ENCODE results near the gene PRKCE. TPM values are rescaled to one million over a fixed set of nuclear protein-coding genes. Genes with fewer than 3 reads are reported as not detected.

PRKCE gene
- total RNA-seq, 1 experiment from 2014 or later: 14.8 TPM

DNA sequence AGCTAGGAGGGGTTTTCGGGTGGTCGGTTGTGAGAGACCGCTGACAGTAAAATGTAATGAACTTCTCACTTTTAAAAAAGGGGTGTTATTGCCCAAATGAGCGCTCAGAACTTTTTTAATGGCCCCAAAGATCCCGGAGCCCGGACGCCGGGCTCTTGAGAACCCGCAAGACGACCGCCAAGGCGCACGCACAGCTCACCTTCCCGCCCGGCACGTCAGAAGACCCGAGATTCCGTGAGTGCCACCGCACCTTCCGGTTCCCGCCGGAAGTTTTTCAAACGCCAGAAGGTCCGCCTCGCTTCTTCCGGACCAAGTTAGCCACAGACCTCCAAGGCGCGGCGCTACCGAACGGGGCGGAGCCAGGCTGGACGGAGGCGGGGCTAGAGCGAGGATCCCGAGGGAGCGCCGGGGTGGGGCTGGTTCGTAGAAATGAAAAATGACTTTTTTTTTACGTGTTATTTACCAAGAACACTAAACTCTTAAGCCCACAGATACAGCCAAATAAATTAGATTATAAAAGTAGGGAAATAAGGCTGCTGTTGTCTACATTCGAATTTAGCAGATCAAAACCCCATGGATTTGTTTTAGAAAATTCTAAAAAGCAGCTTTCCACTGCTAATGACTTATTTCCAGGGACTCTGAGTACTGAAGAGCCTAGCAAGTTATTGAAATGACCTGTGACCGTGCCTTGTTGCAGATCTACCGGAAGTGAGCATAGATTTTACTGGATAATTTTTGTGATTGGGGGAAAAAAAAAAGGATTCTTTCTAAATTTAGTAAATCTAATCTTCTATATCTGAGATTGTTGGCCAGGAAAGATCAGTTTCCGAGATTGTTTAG lies 40.2 kb upstream of the PRKCE start, which contains the start of gene SRBD1 (continued):
- TF ChIP-seq, protein P1, sequence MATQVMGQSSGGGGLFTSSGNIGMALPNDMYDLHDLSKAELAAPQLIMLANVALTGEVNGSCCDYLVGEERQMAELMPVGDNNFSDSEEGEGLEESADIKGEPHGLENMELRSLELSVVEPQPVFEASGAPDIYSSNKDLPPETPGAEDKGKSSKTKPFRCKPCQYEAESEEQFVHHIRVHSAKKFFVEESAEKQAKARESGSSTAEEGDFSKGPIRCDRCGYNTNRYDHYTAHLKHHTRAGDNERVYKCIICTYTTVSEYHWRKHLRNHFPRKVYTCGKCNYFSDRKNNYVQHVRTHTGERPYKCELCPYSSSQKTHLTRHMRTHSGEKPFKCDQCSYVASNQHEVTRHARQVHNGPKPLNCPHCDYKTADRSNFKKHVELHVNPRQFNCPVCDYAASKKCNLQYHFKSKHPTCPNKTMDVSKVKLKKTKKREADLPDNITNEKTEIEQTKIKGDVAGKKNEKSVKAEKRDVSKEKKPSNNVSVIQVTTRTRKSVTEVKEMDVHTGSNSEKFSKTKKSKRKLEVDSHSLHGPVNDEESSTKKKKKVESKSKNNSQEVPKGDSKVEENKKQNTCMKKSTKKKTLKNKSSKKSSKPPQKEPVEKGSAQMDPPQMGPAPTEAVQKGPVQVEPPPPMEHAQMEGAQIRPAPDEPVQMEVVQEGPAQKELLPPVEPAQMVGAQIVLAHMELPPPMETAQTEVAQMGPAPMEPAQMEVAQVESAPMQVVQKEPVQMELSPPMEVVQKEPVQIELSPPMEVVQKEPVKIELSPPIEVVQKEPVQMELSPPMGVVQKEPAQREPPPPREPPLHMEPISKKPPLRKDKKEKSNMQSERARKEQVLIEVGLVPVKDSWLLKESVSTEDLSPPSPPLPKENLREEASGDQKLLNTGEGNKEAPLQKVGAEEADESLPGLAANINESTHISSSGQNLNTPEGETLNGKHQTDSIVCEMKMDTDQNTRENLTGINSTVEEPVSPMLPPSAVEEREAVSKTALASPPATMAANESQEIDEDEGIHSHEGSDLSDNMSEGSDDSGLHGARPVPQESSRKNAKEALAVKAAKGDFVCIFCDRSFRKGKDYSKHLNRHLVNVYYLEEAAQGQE (IDR thresholded peaks at IDR 0.05; ENCODE audit: low read depth): no peak
- TF ChIP-seq POLR2A (IDR thresholded peaks at IDR 0.05; ENCODE audit: borderline replicate concordance, extremely low read depth, insufficient read depth, insufficient read length) (peak; percentile 46), ZFX (IDR thresholded peaks at IDR 0.05) (no peak), EZH2 (IDR thresholded peaks at IDR 0.05) (no peak), JUND (IDR thresholded peaks at IDR 0.05) (no peak), EZH2phosphoT487 (IDR thresholded peaks at IDR 0.05; ENCODE audit: borderline replicate concordance) (no peak), SRF (IDR thresholded peaks at IDR 0.05; ENCODE audit: low read depth) (peak; percentile 31; the same call in 1 of the 2 replicates)

DNA sequence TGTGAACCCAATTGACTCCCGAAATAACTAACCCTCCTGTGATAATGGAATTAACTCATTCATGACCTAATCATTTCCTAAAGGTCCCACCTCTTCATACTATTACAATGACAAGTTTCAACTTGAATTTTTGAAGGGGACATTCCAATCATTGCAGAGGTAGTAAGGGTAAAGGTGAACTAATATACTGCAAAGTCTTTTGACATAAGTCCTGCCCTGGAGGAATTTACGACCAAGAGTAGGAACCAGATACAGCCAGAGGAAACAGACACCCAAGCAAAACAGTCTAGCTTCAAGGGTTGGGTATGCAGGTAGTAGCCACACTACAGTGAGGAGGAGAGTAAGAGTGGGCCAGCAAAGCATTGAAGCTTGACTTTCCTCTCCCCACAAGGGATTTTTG lies 39.2 kb upstream of the PRKCE start:
- ChIA-PET CTCF (no interaction called here), RAD21 (ENCODE audit: low non-redundant PET in 1 of 2, low total read pairs in 2 of 2, uncharacterized antibody in 2 of 2, unreplicated experiment in 2 of 2) (no interaction called here), POLR2A (no interaction called here)
- BruUV-seq (replicated peaks): no TSS peak
- Histone ChIP-seq H3K9ac (ENCODE audit: low read length) (no peak overlapping the region), H3K36me3 (ENCODE audit: control insufficient read depth in 1 of 2, insufficient read depth in 2 of 2, low read length in 2 of 2) (no peaks in the 10 kb centered on the region), H2AFZ (ENCODE audit: low read depth, low read length, poor library complexity, severe bottlenecking) (peak overlapping the region; percentile 28), H3K27me3 (ENCODE audit: insufficient read depth, low read length) (no peaks in the 10 kb centered on the region), H3K4me3 (replicated peaks in 1 of 2; ENCODE audit: low read depth in 1 of 2, low read length in 2 of 2) (no peak overlapping the region), H3K79me2 (ENCODE audit: insufficient read depth, low read length) (peaks cover 33% of the 10 kb centered on the region), H3K4me1 (ENCODE audit: control insufficient read depth in 1 of 2, insufficient read depth in 2 of 2, low read length in 2 of 2) (peaks cover 6 to 32% of the 10 kb centered on the region in 2 experiments), H3K9me3 (ENCODE audit: control insufficient read depth in 1 of 2, insufficient read depth in 1 of 2, low read depth in 1 of 2, low read length in 2 of 2) (no peaks in the 10 kb centered on the region), H4K20me1 (ENCODE audit: insufficient read depth) (no peaks in the 10 kb centered on the region), H3K9me2 (ENCODE audit: insufficient read depth) (no peaks in the 10 kb centered on the region), H3K27ac (ENCODE audit: low read depth, low read length) (no peak overlapping the region), H3K4me2 (ENCODE audit: low read length) (peak overlapping the region; percentile 73)
- intact Hi-C loops (cut with micrococcal nuclease): no loop called here
- DNase-seq (ENCODE audit: low read depth, low spot score): no peak
- no peak for TF ChIP-seq TCF7L2 (IDR thresholded peaks at IDR 0.05; ENCODE audit: borderline replicate concordance, extremely low read depth, insufficient read depth, insufficient read length)
- TF ChIP-seq RAD21 (IDR thresholded peaks at IDR 0.05; ENCODE audit: low read depth): no peak
- no peak for TF ChIP-seq EZH2phosphoT487 (IDR thresholded peaks at IDR 0.05; ENCODE audit: borderline replicate concordance)
- no peak for TF ChIP-seq YY1 (IDR thresholded peaks at IDR 0.05; ENCODE audit: extremely low read depth, insufficient replicate concordance, low read depth, low read length)
- TF ChIP-seq ZFX (IDR thresholded peaks at IDR 0.05): no peak
- TF ChIP-seq, protein P2, sequence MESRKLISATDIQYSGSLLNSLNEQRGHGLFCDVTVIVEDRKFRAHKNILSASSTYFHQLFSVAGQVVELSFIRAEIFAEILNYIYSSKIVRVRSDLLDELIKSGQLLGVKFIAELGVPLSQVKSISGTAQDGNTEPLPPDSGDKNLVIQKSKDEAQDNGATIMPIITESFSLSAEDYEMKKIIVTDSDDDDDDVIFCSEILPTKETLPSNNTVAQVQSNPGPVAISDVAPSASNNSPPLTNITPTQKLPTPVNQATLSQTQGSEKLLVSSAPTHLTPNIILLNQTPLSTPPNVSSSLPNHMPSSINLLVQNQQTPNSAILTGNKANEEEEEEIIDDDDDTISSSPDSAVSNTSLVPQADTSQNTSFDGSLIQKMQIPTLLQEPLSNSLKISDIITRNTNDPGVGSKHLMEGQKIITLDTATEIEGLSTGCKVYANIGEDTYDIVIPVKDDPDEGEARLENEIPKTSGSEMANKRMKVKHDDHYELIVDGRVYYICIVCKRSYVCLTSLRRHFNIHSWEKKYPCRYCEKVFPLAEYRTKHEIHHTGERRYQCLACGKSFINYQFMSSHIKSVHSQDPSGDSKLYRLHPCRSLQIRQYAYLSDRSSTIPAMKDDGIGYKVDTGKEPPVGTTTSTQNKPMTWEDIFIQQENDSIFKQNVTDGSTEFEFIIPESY (IDR thresholded peaks at IDR 0.05; ENCODE audit: extremely low read depth, insufficient replicate concordance, low read length): no peak
- no peak for TF ChIP-seq POLR2AphosphoS5 (IDR thresholded peaks at IDR 0.05; ENCODE audit: low read depth, low read length)
- no peak for TF ChIP-seq SRF (IDR thresholded peaks at IDR 0.05; ENCODE audit: low read depth)
- no peak for TF ChIP-seq POLR2A (IDR thresholded peaks at IDR 0.05; ENCODE audit: borderline replicate concordance, extremely low read depth, insufficient read depth, insufficient read length)
- TF ChIP-seq, protein P3, sequence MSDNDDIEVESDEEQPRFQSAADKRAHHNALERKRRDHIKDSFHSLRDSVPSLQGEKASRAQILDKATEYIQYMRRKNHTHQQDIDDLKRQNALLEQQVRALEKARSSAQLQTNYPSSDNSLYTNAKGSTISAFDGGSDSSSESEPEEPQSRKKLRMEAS (IDR thresholded peaks at IDR 0.05): no peak
- TF ChIP-seq CEBPB (IDR thresholded peaks at IDR 0.05; ENCODE audit: low read depth): no peak
- no peak for TF ChIP-seq CBX3 (IDR thresholded peaks at IDR 0.05; ENCODE audit: low read depth)
- TF ChIP-seq ELF1 (IDR thresholded peaks at IDR 0.05; ENCODE audit: borderline replicate concordance, low read depth): no peak
- no peak for TF ChIP-seq EZH2 (IDR thresholded peaks at IDR 0.05)
- no peak for TF ChIP-seq SIN3A (IDR thresholded peaks at IDR 0.05; ENCODE audit: low read depth)
- TF ChIP-seq ZNF274 (IDR thresholded peaks at IDR 0.05; ENCODE audit: low read depth, low read length): no peak
- ATAC-seq: no peak
